Fibroblast of peridontal ligament (primary cell): ENCODE results near the gene ELL2.
"Not testable (repeated sequence)": the region's sequence is repeated elsewhere in the genome, so short reads cannot be mapped to it uniquely, and the experiment has no call there.

Source experiments
- DNase-seq: peaks from one replicate; pipeline ENCODE4 v3.0.0-alpha.2; 2010; ENCODE audit errors: extremely low read depth

ELL2 gene

DNA sequence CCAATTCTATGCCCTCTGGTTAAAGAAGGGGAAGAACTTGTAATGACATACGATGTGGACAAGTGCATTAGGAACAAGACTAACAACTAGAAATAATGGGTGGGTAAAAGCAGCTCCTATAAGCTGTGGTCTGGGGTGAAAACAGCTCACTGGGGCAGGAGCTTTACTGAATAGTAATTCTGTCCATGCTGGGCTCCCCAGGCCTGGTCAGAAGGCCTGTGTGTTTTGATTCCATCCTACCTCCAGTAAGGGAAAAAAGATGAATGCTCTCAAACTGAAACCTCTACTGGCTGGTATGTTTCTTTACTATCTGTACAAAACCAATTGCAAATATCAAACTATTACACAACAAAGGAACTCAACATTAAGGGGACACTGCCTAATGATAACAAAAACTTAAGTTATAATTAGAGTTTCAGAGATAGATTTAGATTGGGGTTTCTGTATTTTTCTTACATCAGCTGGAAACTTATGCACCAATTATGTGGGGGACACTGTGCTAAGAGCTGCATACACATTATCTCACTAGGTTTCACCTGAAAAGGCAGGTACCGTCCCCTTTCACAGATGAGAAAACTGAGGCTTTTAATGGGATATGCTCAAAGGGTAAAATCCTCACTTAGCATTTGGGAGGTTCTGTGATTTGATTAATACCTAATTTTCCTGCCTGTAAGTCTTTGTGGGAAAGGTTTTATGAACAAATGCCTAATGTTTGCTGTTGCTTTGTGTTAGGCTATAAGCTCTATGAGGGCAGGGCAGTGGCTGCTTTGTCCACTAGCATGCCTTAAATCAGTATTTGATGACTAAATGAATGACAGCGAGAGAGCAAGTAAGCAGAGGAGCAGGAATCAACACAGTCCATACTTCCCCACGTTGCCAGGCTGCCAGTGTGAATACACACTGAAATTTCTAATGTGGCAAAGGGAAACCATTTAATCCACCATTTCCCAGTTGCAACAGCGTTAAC is 53.6 kb downstream of the ELL2 start:
- no peak for DNase-seq

DNA sequence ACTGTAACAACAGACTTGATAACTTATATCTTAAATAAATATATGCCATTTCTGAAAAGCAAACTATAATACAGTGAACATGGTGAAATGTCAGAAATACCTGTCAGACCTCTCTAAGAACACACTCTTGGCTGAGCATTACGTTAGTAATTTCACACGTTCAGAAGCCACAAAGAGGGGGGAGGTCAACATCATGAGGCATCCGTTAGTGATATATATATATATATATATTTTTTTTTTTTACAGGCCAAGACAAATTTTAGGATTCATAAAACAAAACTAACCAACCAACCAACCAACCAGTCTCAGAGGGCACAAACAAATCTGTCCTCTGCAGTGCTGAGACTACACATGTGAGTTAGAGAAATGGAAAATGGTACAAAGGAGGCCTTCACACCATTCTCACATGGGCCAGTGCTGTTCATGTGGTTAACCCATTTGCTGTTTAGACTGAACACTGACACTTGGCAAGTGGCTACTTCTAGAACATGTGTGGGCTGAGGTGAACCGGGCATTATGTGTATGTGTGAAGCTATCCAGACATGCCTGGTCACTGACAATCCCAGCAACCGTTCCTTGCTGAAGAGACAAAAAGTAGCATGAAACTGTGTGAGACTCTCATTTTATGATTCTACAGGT is 54.5 kb downstream of the ELL2 start:
- DNase-seq, result no peak

GRCh38 chr5:95906398-95906797 is 55.3 kb downstream of the ELL2 start:
- not testable (repeated sequence) for DNase-seq

DNA sequence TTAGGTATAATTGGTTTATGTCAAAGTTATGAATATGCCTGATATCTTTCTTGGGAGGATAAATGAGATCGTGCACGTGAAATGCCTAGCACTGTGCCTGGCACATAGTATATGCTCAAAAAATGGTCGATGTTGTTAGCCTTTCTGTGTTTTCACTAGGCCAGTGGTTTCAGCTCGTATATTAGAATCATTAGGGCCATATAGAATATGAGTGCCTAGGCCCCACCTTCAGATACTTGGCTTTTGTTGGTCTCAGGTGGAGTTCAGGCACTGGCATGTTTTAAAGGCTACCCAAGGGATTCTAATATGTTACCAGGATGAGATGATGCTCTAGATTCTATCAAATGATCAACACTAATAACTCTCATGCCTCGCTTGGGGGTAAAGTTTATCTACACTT is 56.8 kb downstream of the ELL2 start:
- DNase-seq, result no peak

DNA sequence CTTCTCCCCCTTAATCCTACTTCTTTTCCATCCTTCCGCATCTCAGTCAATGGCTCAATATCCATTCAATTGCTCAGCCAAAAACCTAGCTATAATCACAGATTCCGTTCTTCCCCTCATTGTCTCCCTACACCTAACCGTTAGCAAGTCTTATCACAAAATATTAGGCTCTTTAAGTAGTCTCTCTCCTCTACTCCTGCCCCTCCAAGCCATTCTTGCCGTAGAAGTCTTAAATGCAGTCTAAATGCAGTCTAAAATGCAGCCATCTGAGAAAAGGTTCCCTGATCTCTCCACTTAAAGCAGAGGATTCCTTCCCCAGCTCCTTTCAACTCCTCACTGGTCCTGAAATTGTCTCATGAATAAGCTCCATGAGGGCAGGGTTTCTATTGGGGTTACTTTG is 57.8 kb downstream of the ELL2 start:
- DNase-seq, result no peak

DNA sequence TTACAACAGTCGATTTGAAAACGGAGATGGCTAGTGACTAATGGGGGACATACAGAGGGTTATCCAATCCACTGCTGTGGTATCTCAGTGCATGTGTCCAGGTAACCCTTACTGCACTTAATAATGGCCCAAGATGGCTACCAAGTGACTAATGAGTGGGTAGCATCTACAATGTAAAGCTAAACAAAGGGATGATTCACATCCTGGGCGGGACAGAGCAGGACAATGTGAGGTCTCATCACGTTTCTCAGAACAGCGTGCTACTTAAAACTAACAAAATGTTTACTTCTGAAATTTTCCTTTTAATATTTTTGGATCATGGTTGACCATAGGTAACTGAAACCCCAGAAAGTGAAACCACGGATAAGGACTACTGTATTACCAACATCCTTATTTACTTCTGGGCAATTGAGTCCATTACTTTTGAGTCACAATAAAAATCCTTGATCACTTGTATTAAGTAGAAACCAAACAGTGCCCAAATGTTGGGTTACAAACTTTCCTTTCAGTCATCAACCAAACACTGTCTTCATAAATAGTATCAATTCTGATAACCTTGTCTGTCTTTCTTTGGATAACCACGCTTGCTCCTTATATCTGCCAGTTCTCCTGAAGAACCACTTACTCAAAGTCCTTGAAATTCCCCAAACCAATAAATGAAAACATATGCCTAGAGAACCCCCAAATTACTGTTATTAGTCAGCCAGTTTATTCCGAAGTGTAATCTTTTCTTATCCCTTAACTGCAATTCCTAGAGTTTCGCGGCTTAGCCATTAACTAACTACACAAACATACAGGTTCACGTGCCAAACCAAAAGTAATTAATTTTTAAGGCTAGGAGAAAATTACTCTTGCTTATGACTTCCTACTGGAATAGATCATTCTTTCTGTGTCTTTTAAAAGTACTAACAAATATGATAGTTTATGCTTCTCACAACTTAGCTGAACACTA is 59.7 kb downstream of the ELL2 start:
- DNase-seq, result no peak

DNA sequence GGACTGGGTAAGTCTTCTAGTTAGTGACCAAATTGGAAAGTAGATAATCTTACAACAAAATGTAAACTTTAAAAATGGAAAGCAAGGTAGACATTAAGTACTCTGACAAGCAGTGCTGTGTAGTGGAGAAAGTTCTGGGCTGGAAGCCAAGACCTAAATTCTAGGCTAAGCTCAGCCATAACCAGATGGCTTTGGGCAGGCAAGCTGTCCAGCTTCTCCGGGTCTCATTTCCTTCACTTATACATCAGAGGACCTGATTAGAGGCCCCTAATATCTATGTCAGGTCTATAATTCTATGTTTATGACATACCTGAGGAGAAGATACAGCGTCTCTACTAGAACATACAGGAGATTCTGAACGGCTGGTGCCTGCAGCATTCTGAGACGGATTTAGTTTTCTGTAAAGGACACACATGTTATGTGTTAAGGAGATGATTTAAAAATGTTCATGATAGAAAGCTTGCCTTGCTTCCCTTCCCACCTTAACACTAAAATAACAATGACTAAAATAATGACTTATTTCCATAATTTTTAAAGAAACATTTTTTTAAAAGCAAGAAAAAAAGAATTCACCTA is 61.2 kb downstream of the ELL2 start:
- peak; percentile 88 for DNase-seq

DNA sequence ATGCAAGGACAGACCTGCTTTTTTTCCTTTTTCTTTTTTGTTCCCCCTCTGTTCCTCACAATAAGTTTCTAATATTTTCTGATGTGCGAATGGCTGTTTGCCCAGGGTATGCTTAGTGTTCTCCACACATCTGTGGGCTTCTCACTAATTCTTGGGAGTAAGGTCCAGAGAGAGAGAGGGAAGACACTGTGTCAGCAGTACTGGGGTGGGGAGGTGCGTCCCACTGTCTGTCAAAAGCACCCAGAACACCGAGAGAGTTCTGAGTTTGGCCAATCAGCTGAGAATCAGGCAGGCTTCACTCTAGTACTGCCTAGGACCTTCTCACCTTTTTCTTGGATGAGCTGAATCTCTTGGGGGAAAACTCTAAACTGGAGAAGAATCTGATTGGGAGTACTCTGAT is 61.8 kb downstream of the ELL2 start:
- no peak for DNase-seq

DNA sequence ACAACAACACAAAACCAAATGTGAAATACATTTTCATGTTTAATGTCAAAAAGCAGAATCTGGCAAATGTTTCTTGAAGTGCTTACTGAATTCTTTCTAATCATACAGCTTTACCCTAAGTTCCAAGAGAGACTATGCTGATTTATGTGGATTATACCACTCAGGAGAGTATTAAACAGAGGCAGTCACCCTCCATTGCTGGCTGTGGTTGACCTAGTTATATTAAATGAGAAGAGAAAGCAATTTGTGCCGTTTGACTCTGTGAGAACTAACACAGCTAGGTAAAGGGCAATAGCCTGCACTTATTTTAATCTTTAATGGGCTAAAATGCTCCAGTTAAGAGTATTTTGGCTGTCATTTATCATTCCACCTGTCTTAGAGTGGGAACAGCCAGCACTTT is 62.6 kb downstream of the ELL2 start:
- no peak for DNase-seq

DNA sequence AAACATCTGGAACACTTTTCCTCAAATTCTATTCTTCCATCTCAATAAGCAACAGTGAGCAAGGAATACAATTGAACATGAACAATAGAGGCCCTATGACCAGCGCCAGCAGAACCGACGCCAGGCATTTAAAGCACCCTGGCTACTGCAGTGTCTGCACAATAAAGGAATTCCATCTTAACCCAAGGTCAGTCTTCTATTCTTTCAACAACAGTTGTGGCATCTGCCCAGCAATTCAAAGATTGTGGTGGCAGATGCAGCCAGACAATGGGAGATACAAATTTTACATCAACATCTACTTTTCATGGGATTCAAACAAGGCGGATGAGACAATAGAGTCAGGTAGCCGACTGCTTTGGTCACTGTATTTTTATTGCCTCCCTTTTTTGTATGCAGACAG is 65.9 kb downstream of the ELL2 start:
- DNase-seq, result peak; percentile 11

- no peak for DNase-seq
These were observed 66.4 kb downstream of the ELL2 start for GRCh38 chr5:95895251-95895650.

- peak; percentile 47 for DNase-seq
These were observed 68.8 kb downstream of the ELL2 start for GRCh38 chr5:95892784-95893354.

DNA sequence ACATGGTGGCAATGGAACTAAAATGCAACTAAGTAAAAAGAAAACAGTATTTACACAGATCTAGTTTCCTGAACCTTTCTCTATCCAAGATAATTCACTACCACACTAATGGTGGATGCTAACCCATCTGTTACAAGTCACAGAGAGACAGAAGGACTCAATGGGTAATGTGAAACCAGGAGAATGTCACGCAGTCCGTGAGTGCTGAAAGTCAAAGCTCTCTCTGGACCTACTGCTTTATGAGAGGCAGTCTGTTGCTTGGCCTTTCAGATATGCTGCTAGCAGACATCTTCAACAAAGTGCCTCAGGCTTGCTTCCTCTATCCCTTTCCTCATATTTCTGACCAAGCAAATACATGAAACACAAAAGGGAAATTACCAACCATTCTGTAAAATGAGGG is 70.2 kb downstream of the ELL2 start:
- no peak for DNase-seq

DNA sequence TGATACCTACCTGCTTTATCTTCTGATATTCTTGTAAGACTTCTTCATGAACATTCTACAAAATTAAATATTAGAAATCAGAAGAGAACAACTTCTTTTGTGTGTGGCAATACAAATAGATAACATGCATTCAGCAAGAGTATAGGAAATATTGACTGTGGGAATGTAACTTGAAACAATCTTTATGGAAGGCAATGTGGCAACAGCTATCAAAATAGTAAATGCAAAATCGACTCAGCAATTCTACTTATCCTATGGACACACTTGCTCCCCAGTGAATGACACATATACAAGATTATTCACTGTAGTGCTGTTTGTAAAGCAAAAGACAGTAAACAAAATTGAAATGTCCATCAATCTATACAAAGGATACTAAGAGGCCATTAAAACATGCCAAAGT is 72.6 kb downstream of the ELL2 start:
- no peak for DNase-seq

- DNase-seq, result no peak
These were observed 73.7 kb downstream of the ELL2 start for GRCh38 chr5:95887977-95888376.

DNA sequence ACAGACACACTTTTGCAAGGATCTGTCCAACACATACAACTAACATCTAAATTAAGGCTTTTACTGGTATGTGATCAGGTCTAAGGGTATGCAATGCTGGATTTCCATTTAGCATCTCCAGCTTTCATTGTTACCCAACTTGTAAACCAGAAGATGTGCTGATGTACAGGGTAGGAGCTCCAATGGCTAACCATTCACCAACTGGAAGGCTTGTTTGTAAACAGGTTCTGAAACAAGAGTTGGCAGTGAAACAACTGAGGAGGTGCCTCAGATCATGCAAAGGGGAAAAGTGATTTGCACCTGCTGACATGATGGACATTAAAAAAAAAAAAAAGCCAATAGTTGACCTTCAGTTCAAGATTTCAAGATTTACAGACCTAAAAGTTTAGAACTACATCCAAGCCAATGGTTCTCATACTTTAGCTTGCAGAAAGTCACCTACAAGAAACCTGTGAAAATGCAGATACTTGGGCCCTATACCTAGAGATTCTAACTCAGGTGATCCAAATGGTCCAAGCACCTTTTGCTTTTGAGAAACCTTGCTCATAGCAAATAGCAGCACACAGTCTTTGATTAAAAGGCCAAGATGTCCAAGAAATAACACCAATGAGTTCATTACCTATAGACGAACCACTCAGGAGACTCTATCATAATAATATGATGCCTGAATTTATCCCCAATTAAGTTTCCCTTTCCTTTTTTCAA is 75.2 kb downstream of the ELL2 start:
- DNase-seq, result no peak

- no peak for DNase-seq
These were observed 77.1 kb downstream of the ELL2 start for GRCh38 chr5:95884511-95884910.

GRCh38 chr5:95884017-95884325 is 77.7 kb downstream of the ELL2 start:
- DNase-seq, result peak; percentile 64

DNA sequence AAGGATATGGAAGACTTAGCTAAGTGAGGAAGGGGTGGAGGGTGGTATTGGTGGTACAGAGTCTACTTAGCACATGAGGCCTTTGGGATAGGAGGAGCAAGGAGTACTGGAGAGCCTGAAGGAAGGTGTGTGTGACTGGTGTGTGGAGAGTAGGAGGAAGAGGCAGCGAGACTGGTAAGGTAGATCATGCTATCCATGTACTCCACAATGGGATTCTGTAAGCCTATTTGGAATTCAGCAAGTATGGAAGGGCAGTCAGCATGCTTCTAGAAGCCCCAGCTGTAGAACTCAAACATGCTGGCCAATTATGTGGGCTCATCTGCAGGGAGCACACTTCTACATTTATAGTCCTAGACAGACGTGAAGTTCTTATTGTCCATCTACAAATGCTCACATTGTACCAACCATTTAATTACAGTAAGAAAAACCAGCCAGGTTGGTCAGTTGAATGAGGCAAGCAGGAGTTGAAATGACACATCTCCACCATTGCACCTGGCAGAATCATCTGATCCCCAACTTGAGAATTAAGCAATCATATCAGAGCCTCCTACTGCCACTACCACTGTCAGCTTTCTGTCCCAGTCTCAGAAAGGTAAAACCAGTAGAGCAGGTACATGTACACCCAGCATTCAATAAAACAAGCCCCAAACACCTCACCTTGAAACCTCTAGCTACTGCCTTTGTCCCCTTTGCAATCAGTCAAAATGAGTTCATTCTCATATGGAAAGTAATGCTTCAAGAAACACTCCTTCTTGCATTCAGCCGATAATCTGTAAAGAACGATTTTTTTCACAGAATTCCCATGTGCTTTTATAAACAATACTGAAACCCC is 78.2 kb downstream of the ELL2 start:
- no peak for DNase-seq

DNA sequence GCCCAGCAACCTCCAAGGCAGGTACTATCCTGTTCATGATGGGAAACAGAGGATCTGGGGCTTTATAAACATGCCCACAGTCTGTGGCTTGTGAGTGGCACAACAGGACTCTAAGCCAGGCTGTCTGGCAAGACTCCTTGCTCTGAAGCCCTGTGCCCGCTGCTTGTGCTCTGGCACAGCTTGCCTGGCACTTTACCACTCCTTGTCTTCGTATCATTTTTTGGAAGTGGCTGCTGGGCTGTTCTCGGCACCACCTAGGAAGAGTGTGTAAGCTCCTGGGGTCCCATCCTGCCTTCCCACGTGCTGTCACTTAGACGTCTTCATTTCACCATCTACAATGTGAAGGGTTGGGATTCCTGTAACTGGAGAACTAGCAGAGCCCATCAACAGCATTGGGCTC is 79.8 kb downstream of the ELL2 start:
- DNase-seq, result no peak
